Activated naive CD8-positive, alpha-beta T cell treated with anti-CD3 and anti-CD28 coated beads, Interleukin-2, amount 50 U/mL, for 24 hours (primary cell): ENCODE data around the gene FXYD6.
"Not testable (repeated sequence)": the region's sequence is repeated elsewhere in the genome, so short reads cannot be mapped to it uniquely, and the experiment has no call there.

Experiments
- ATAC-seq: fragments of 150-1000 bp; cut with Tn5 transposase; one replicate; pipeline ENCODE4 v1.10.0; 2021
- DNase-seq: peaks from one replicate; pipeline ENCODE4 v3.0.0; 2021
- H3K27ac Mint-ChIP-seq: one replicate; pipeline ENCODE4 v1.8.0; 2021; ENCODE audit warnings: mild to moderate bottlenecking, mixed read lengths
- H3K27me3 Mint-ChIP-seq: one replicate; pipeline ENCODE4 v1.8.0; 2021; ENCODE audit warnings: mixed read lengths
- H3K36me3 Mint-ChIP-seq: one replicate; pipeline ENCODE4 v1.8.0; 2021; ENCODE audit warnings: low read depth, mixed read lengths
- H3K4me1 Mint-ChIP-seq: one replicate; pipeline ENCODE4 v1.8.0; 2021; ENCODE audit warnings: mixed read lengths
- H3K4me3 Mint-ChIP-seq: one replicate; pipeline ENCODE4 v1.8.0; 2021; ENCODE audit warnings: mild to moderate bottlenecking, moderate library complexity, mixed read lengths
- H3K9me3 Mint-ChIP-seq: one replicate; pipeline ENCODE4 v1.8.0; 2021; ENCODE audit warnings: mixed read lengths

Gene FXYD6

DNA sequence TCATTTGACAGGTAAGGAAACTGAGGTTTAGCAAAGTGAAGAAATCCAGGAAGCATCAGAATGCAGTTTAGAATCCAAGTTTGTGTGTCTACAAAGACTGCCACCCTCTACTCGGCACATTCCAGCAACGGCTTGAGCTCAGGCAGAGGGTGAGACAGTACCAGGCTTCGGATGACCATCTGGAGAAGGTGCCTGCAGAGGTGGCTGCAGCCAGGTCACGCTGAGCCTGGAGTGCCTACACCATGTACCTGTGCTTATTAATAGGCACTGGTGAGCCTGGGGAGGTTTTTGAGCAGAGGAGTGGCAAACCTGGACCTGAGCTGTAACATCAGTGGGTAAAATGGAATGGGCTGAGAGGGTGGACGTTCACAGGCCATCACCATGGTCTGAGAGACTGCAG, 4.7 kb downstream of the FXYD6 start:
- ATAC-seq (no peak), DNase-seq (no peak)
- H3K9me3 Mint-ChIP-seq: no peaks in the 10 kb centered on the region
- no peak overlapping the region for H3K27ac Mint-ChIP-seq
- H3K27me3 Mint-ChIP-seq: peaks cover 34% of the 10 kb centered on the region
- peaks cover 32% of the 10 kb centered on the region for H3K4me1 Mint-ChIP-seq
- H3K36me3 Mint-ChIP-seq: no peaks in the 10 kb centered on the region
- no peak overlapping the region for H3K4me3 Mint-ChIP-seq

DNA sequence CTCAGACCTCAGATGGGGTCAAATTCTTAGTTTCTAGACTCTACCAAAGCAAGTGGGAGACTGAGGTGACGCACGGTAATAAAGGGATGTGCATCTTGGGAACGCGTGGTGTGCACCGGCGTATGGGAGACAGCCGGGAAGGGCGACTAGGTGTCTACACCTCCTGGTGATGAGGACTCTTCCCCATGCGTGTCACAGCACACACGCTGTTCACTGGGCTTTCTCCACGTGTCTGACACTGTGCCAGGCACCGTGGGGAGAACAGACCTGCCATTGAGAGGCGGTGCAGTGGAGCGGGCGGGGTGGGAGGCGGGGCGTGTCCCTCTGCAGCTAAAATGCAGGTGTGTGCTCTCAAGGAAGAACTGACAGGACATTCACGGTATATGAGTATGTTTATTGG, 5.3 kb downstream of the FXYD6 start:
- ATAC-seq (no peak), DNase-seq (no peak)
- peaks cover 29% of the 10 kb centered on the region for H3K4me1 Mint-ChIP-seq
- no peaks in the 10 kb centered on the region for H3K36me3 Mint-ChIP-seq
- no peak overlapping the region for H3K27ac Mint-ChIP-seq
- no peak overlapping the region for H3K4me3 Mint-ChIP-seq
- H3K9me3 Mint-ChIP-seq: no peaks in the 10 kb centered on the region
- peaks cover 30% of the 10 kb centered on the region for H3K27me3 Mint-ChIP-seq

DNA sequence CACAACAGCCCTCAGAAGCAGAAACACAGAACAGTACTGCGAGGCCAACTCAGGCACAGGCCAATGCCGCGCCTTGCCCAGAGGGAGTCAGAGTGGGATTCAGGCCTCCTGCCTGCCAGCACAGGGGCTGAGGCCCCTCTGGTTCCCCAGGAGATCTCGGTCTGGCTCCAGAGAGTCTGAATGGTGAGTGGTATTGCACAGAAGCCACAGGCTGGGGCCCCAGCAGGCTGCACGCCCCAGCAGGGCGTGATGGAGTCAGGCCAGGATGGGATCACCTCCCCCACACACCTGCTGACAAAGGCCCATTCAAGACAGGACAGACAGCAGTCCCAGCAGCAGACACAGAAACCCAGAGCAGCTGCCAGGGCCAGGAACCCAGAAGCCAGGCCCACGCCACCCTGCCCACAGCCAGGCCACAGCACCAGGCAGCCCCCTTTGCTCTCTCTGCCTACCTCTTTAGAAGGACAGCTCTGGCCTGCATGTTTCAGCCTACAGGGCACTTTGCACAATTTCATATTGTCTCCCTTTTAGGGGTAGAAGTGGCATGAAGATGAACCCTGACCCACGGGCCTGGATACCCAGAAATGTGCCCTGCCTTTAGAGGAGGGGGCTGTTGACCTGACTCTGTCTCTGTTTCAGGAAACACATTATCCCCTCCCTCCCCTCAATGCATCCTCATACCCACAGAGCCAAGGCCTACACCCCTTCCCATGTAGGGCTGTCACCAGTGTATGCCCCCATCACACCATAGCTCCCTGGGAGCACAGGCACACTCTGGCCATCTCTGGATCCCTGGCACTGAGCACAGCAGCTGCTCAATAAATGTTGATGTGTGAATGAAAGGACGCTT, 6.1 kb downstream of the FXYD6 start:
- Mint-ChIP-seq H3K36me3 (no peaks in the 10 kb centered on the region), H3K27ac (no peak overlapping the region), H3K9me3 (no peaks in the 10 kb centered on the region), H3K4me1 (peaks cover 22% of the 10 kb centered on the region), H3K27me3 (peaks cover 25% of the 10 kb centered on the region), H3K4me3 (no peak overlapping the region)
- ATAC-seq (peak; percentile 33), DNase-seq (no peak)

GRCh38 chr11:117869604-117870003, 6.9 kb downstream of the FXYD6 start:
- H3K4me3 Mint-ChIP-seq: no peak overlapping the region
- H3K36me3 Mint-ChIP-seq: no peaks in the 10 kb centered on the region
- no peaks in the 10 kb centered on the region for H3K9me3 Mint-ChIP-seq
- H3K27ac Mint-ChIP-seq: no peak overlapping the region
- no peak for DNase-seq
- H3K4me1 Mint-ChIP-seq: peaks cover 18% of the 10 kb centered on the region
- ATAC-seq: no peak
- H3K27me3 Mint-ChIP-seq: peaks cover 19% of the 10 kb centered on the region

DNA sequence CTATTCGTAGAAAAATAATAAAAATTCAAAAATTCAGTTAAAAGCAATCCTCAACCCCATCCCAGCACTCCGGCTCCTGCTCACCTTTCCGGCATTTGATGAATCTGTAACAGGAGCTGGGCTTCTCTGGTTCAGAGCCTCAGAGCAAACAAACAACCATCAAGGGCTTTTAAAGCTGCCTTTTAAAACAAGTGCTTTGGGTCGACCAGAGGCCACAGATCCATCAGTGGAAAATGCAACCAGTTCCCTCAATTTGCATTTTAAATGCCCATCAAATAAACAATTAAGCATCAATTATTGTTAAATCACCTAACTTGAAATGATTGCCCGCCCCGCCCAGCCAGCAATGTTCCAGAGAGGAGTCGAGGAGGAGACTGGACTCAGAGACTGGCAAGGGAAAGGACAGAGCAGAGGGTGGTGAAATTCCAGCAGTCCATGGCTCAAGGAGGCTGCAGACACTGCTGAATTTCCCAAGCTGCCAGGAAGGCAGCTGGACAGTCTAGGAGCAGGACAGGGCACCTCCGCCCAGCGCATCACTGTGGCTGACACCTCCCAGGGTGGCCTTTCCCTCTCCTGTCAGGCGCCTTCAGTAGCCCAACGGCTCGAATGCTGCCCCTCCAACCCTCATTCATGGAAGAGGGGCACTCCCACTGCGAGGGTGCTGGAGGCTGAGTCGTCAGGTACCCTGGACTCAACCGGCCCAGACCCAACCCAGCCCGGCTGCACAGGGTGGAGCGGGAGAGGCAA, 7.5 kb downstream of the FXYD6 start:
- H3K4me1 Mint-ChIP-seq: peaks cover 15% of the 10 kb centered on the region
- no peak for ATAC-seq
- no peak for DNase-seq
- no peaks in the 10 kb centered on the region for H3K36me3 Mint-ChIP-seq
- no peaks in the 10 kb centered on the region for H3K9me3 Mint-ChIP-seq
- H3K27me3 Mint-ChIP-seq: peaks cover 15% of the 10 kb centered on the region
- H3K4me3 Mint-ChIP-seq: no peak overlapping the region
- no peak overlapping the region for H3K27ac Mint-ChIP-seq

DNA sequence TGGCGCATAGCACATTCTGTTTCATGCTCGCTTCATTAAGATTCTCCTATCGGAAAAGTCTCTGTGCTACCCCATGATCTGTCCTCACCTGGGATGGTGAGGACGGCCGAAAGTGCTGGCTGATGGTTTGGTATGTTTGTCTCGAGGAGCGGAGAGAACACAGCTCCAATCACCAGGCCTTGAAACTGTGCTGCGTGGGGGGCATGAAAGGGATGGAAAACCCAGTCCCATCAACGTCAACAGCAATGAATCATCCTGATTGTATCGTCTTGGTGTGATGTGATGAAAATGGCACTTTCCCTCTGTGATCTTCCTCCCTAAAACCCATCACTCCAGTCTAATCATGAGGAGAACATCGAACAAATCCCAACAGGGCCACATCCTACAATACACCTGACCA, 8.4 kb downstream of the FXYD6 start:
- peak; percentile 30 for ATAC-seq
- Mint-ChIP-seq H3K27ac (no peak overlapping the region), H3K4me1 (peaks cover 12% of the 10 kb centered on the region)

GRCh38 chr11:117866526-117866925, 9.9 kb downstream of the FXYD6 start:
- ATAC-seq (no peak), DNase-seq (no peak)
- Mint-ChIP-seq H3K4me1 (peaks cover 14% of the 10 kb centered on the region), H3K36me3 (no peaks in the 10 kb centered on the region), H3K27ac (no peak overlapping the region), H3K9me3 (no peaks in the 10 kb centered on the region), H3K27me3 (peaks cover 6% of the 10 kb centered on the region), H3K4me3 (no peak overlapping the region)

More for the DNA sequence above, 8.4 kb downstream of the FXYD6 start:
- H3K36me3 Mint-ChIP-seq: no peaks in the 10 kb centered on the region
- H3K27me3 Mint-ChIP-seq: peaks cover 9% of the 10 kb centered on the region
- H3K4me3 Mint-ChIP-seq: no peak overlapping the region
- H3K9me3 Mint-ChIP-seq: no peaks in the 10 kb centered on the region
- no peak for DNase-seq

DNA sequence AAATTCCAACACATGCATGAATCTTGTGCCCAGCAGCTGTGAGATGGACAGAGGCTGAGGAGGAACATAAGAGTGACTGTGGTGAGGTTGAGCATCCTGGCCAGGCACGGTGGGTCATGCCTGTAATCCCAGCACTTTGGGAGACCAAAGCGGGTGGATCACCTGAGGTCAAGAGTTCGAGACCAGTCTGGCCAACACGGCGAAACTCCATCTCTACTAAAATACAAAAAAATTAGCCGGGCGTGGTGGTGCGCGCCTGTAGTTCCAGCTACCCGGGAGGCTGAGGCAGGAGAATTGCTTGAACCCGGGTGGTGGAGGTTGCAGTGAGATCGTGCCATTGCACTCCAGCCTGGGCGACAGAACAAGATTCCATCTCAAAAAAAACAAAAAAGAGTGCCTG, 10.9 kb downstream of the FXYD6 start:
- not testable (repeated sequence) for H3K9me3 Mint-ChIP-seq, H3K27ac Mint-ChIP-seq, H3K4me3 Mint-ChIP-seq, ATAC-seq, H3K27me3 Mint-ChIP-seq, H3K36me3 Mint-ChIP-seq, DNase-seq
- H3K4me1 Mint-ChIP-seq: peaks cover 14% of the 10 kb centered on the region

DNA sequence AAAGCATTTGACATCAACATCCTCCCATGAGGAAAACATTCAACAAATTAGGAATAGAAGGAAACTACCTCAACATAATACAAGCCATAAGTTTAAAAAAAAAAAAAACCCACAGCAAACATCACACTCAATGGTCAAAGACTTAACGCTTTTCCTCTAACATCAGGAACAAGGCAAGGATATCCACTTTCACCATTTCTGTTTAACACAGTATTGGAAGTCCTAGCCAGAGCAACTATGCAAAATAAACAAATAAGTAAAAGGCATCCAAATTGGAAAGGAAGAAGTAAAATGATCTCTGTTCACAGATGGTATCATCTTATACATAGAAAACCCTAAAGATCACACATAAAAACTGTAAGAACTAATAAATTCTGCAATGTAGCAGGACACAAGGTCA, 13.1 kb downstream of the FXYD6 start:
- no peak for ATAC-seq
- H3K4me3 Mint-ChIP-seq: no peak overlapping the region
- no peak for DNase-seq
- no peak overlapping the region for H3K27ac Mint-ChIP-seq
- H3K36me3 Mint-ChIP-seq: no peaks in the 10 kb centered on the region
- H3K9me3 Mint-ChIP-seq: no peaks in the 10 kb centered on the region
- H3K4me1 Mint-ChIP-seq: peaks cover 12% of the 10 kb centered on the region
- H3K27me3 Mint-ChIP-seq: peaks cover 7% of the 10 kb centered on the region

DNA sequence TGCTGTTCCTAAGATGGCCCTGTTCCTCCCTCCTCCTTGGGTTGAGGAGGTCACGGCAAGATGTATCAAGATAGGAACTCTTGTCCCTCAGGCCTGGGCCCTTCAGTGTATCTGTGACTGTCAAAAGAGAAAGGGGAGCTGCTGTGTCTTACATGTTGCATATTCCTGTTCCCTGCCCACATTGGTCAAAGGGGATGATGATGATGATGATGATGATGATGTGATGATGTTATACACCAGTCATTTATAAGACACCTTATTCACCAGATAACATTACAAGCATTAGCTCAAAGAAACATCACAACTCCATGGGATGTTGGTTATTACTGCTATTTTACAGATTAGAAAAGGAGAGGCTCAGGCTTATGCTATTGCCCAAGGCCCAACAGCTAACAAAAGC, 13.7 kb downstream of the FXYD6 start:
- H3K4me3 Mint-ChIP-seq: no peak overlapping the region
- H3K27me3 Mint-ChIP-seq: peaks cover 7% of the 10 kb centered on the region
- DNase-seq (no peak), ATAC-seq (no peak)
- peaks cover 6% of the 10 kb centered on the region for H3K4me1 Mint-ChIP-seq
- H3K9me3 Mint-ChIP-seq: no peaks in the 10 kb centered on the region
- H3K36me3 Mint-ChIP-seq: no peaks in the 10 kb centered on the region
- no peak overlapping the region for H3K27ac Mint-ChIP-seq

GRCh38 chr11:117862019-117862725, 14.3 kb downstream of the FXYD6 start:
- Mint-ChIP-seq H3K27ac (peak overlapping the region; percentile 39), H3K36me3 (no peaks in the 10 kb centered on the region), H3K9me3 (no peaks in the 10 kb centered on the region), H3K27me3 (peaks cover 7% of the 10 kb centered on the region), H3K4me1 (peaks cover 3% of the 10 kb centered on the region), H3K4me3 (no peak overlapping the region)
- DNase-seq (no peak), ATAC-seq (no peak)

- no peaks in the 10 kb centered on the region for H3K36me3 Mint-ChIP-seq
- H3K4me1 Mint-ChIP-seq: peaks cover 3% of the 10 kb centered on the region
- H3K9me3 Mint-ChIP-seq: no peaks in the 10 kb centered on the region
- no peak for DNase-seq
- peaks cover 7% of the 10 kb centered on the region for H3K27me3 Mint-ChIP-seq
- no peak overlapping the region for H3K4me3 Mint-ChIP-seq
- peak overlapping the region; percentile 39 for H3K27ac Mint-ChIP-seq
- no peak for ATAC-seq
Observed at GRCh38 chr11:117861151-117862018, 15.1 kb downstream of the FXYD6 start.

DNA sequence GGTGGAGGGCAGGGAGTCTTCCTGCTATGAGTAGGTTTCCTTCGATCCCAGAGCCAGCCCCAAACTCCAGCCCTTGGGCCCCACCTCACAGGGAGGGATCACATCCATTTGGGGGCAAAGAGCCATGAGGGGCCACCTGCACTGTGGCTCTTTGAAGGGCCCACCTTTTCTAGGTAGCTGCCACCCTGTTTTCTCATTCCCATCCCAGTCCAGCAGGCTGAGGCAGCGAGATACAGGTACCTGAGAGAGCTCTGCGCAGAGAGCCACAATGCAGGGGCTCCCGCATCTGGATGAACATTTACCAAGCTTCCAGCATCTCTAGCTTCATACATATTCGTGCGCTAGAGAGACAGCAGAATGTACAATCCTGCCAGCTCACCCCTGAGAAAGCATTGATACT, 16.3 kb downstream of the FXYD6 start:
- Mint-ChIP-seq H3K36me3 (no peaks in the 10 kb centered on the region), H3K4me3 (no peak overlapping the region)
- no peak for DNase-seq

DNA sequence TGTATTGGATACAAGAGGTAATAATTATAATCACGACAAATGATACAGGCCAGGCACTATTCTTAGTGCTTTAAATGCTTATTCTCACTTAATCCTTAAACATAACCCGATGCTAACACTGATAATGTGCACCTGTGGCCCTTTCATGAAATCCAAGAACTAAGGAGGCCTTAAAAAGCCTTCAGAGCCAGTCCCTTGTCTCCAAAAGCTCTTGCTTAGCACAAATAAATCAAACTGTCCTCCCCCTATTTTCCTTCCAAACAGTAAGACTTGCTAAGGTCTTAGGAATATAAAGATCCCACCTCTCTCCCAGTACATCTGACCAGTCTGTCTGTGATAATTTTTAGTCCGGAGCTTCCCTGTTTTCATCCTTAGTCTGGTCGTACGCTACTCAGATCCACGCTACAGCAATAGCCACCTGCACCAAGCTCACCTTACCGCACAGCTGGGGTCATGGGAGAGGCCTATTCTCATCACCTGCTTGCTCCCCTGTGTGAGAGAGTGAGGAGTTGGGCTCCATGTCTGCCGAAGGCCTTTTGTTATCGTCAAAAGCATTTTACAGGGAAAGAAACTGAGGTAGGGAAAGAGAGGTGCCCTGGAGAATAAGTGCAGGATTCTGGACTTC, 16.9 kb downstream of the FXYD6 start:
- Mint-ChIP-seq H3K4me1 (peaks cover 3% of the 10 kb centered on the region), H3K4me3 (no peak overlapping the region), H3K27ac (no peak overlapping the region), H3K36me3 (no peaks in the 10 kb centered on the region), H3K27me3 (peaks cover 6% of the 10 kb centered on the region), H3K9me3 (no peaks in the 10 kb centered on the region)
- ATAC-seq (no peak), DNase-seq (no peak)

More for the DNA sequence above, 16.3 kb downstream of the FXYD6 start:
- no peak for ATAC-seq
- Mint-ChIP-seq H3K27me3 (peaks cover 5% of the 10 kb centered on the region), H3K27ac (no peak overlapping the region), H3K4me1 (peaks cover 3% of the 10 kb centered on the region), H3K9me3 (no peaks in the 10 kb centered on the region)
